Measurements from ENCODE around the gene KRT33A.

DNA sequence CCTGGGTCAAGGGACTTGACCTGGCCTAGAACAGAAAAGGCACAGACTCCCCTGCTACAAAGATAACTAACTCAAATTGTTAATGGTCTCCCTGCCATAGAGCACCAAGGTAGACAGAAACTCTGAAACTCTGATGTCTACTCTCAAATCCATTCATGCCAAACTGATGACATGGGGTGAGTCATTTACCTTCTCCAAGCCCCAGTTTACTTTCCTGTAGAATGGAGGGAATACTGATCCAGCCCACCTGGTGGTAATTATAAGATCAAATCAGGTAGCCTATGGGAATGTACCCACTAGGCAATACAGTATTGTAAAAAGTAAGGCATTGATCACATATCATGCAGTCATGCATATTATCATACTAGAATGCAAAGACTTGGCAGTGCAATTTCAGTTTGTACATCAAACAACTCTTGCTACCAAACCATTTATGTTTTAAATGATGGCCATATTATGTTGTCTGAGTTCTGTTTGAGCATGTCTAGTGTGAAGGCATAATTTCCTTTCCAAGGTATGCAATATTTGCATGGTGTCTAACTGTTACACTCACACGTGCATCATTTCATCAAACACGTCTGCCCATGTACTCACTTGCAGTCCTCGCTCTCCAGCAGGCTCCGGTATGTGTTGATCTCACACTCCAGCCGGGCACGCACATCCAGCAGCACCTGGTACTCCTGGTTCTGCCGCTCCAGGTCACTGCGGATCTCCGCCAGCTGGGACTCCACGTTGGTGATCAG, 43.8 kb upstream of the KRT33A start:
- no peak for TF ChIP-seq GATA2 (IDR thresholded peaks at IDR 0.05; ENCODE audit: low read depth, low read length)
- no peak for TF ChIP-seq GATA3 (IDR thresholded peaks at IDR 0.05; ENCODE audit: low read depth, low read length)
